Fibroblast of skin of right quadriceps (primary cell): Measurements from ENCODE around the gene ULK4.
"Not testable (repeated sequence)": the region's sequence is repeated elsewhere in the genome, so short reads cannot be mapped to it uniquely, and the experiment has no call there.

ENCODE experiments used
- DNase-seq: peaks from one replicate; pipeline ENCODE4 v3.0.0-alpha.2; 2013

ULK4 gene

GRCh38 chr3:41569632-41570305 lies 392.1 kb downstream of the ULK4 start:
- no peak for DNase-seq

- DNase-seq = no peak
These were observed 395.9 kb downstream of the ULK4 start for GRCh38 chr3:41565948-41566514.

- DNase-seq = no peak
These were observed 396.9 kb downstream of the ULK4 start for GRCh38 chr3:41565003-41565402.

GRCh38 chr3:41556245-41556644 lies 405.7 kb downstream of the ULK4 start:
- not testable (repeated sequence) for DNase-seq

- DNase-seq = no peak
These were observed 428.9 kb downstream of the ULK4 start for GRCh38 chr3:41532976-41533375.

GRCh38 chr3:41526995-41527573 lies 434.8 kb downstream of the ULK4 start:
- no peak for DNase-seq

GRCh38 chr3:41525303-41526064 lies 436.4 kb downstream of the ULK4 start:
- no peak for DNase-seq

GRCh38 chr3:41523897-41524296 lies 438.0 kb downstream of the ULK4 start:
- DNase-seq = no peak

GRCh38 chr3:41522612-41523011 lies 439.3 kb downstream of the ULK4 start:
- no peak for DNase-seq

- no peak for DNase-seq
These were observed 440.8 kb downstream of the ULK4 start for GRCh38 chr3:41521010-41521655.

- peak; percentile 21 for DNase-seq
These were observed 442.2 kb downstream of the ULK4 start for GRCh38 chr3:41519746-41520145.

- no peak for DNase-seq
These were observed 443.3 kb downstream of the ULK4 start for GRCh38 chr3:41518626-41519025.

- no peak for DNase-seq
These were observed 453.7 kb downstream of the ULK4 start for GRCh38 chr3:41508063-41508696.

GRCh38 chr3:41507336-41508062 lies 454.4 kb downstream of the ULK4 start:
- DNase-seq = no peak

GRCh38 chr3:41503998-41504623 lies 457.8 kb downstream of the ULK4 start:
- DNase-seq = no peak

- no peak for DNase-seq
These were observed 459.4 kb downstream of the ULK4 start for GRCh38 chr3:41502481-41502880.

GRCh38 chr3:41502023-41502422 lies 459.9 kb downstream of the ULK4 start:
- peak; percentile 47 for DNase-seq

- no peak for DNase-seq
These were observed 463.1 kb downstream of the ULK4 start for GRCh38 chr3:41498847-41499246.

GRCh38 chr3:41490360-41490759 lies 471.5 kb downstream of the ULK4 start:
- no peak for DNase-seq

- DNase-seq = no peak
These were observed 472.7 kb downstream of the ULK4 start for GRCh38 chr3:41489231-41489630.

- no peak for DNase-seq
These were observed 473.4 kb downstream of the ULK4 start for GRCh38 chr3:41488501-41488900.

- no peak for DNase-seq
These were observed 476.4 kb downstream of the ULK4 start for GRCh38 chr3:41485484-41485883.
